Measurements from ENCODE around the gene CD300A.

GRCh38 chr17:74524653-74525464 lies 58.4 kb downstream of the CD300A start:
- no peak for TF ChIP-seq CTCF (IDR thresholded peaks at IDR 0.05)
- TF ChIP-seq POLR2A (IDR thresholded peaks at IDR 0.05), result no peak

Measured in esophagus squamous epithelium (tissue), 4 donors.